Esophagus (tissue), 2 donors: ENCODE measurements around the gene DYNC1H1. TPM values are rescaled to one million over a fixed set of nuclear protein-coding genes. Genes with fewer than 3 reads are reported as not detected.
"Not testable (repeated sequence)": the region's sequence is repeated elsewhere in the genome, so short reads cannot be mapped to it uniquely, and the experiment has no call there.

ENCODE experiments used
- H3K27ac ChIP-seq, 2 donors: one replicate each; pipeline ENCODE4 v1.5.1; 2013; ENCODE audit warnings: low read depth in 2 of 2, mild to moderate bottlenecking in 2 of 2, inconsistent platforms in 1 of 2, low read length in 1 of 2, moderate library complexity in 1 of 2
- H3K27me3 ChIP-seq, 2 donors: one replicate each; pipeline ENCODE4 v1.6.1; 2013; ENCODE audit warnings: low read length in 2 of 2, control low read depth in 1 of 2, mild to moderate bottlenecking in 1 of 2; ENCODE audit not compliant: insufficient read depth in 2 of 2, control insufficient read depth in 1 of 2
- H3K36me3 ChIP-seq, 2 donors: one replicate each; pipeline ENCODE4 v1.6.1; 2013; ENCODE audit warnings: low read length in 1 of 2; ENCODE audit not compliant: control insufficient read depth in 2 of 2, insufficient read depth in 2 of 2
- H3K4me1 ChIP-seq, 2 donors: one replicate each; pipeline ENCODE4 v1.6.1; 2013; ENCODE audit warnings: low read length in 1 of 2; ENCODE audit not compliant: control insufficient read depth in 2 of 2, insufficient read depth in 2 of 2
- H3K4me3 ChIP-seq, 2 donors: one replicate each; pipeline ENCODE4 v1.5.1; 2013; ENCODE audit warnings: low read length in 2 of 2, mild to moderate bottlenecking in 2 of 2, low read depth in 1 of 2, moderate library complexity in 1 of 2
- H3K9me3 ChIP-seq, 2 donors: one replicate each; pipeline ENCODE4 v1.6.1; 2013; ENCODE audit warnings: mild to moderate bottlenecking in 2 of 2, low read depth in 1 of 2, low read length in 1 of 2, moderate library complexity in 1 of 2; ENCODE audit not compliant: control insufficient read depth in 2 of 2, insufficient read depth in 1 of 2
- WGBS, 2 donors: extraction: QIAGEN DNeasy Blood & Tissue Kit; methylation state at CpG; one replicate each; pipeline ENCODE4 v1.1.7; 2013; 5-methylcytosine and 5-hydroxymethylcytosine counted together
- polyA plus RNA-seq, 2 donors: library from polyadenylated mRNA; stranded (reverse); fragments of 200-250 nt; gene quantifications; one replicate each; pipeline ENCODE4 v1.2.3, GENCODE V29; 2013
- donor health status: healthy with polysubstance abuse.
- donor health status: Bipolar disorder and iron deficiency.

The DYNC1H1 gene
- polyA plus RNA-seq, 2 donors: 115 to 116 TPM

DNA sequence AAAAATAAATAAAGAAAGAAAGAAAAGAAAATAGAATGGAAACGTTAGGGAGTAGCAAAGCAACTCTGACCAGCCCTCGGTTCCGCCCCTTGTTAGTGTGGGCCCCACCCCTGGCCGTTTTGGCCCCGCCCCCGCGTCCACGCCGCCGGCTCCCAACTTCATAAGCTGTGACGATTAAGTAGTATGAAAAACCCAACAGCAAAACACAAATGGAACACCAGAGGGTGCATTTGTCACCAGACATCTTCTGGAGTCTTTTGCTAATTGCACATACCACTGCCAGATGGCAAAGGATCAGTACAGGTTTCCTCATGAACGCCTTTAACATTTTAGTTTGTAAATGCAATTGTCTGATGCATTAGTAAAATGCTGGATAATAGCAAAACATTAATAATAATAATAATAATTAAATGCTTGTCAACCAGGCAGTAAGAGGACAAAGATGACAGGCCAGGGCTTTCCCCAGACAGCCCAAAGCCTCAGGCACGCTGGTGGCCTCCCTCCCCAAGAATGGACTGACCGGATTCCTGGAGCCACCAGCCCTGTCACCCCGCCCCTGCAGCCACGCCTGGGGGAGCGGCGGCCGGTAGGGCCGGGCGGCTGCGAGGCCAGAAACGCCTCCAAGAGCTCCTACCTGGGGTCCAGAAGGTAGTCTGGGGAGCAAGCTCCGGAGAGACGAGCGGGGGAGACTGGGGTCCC, 98.9 kb downstream of the DYNC1H1 start:
- 15 to 18% methylated on average over 26 of the region's 26 CpGs for WGBS, 2 donors
- Histone ChIP-seq H3K36me3 (no peaks in the 10 kb centered on the region), H3K9me3 (no peaks in the 10 kb centered on the region), H3K27me3 (no peaks in the 10 kb centered on the region), H3K4me1 (peaks cover 0 to 4% of the 10 kb centered on the region in 2 donors), H3K27ac (peak overlapping the region; percentile 41 to 46), H3K4me3 (no peak overlapping the region)

DNA sequence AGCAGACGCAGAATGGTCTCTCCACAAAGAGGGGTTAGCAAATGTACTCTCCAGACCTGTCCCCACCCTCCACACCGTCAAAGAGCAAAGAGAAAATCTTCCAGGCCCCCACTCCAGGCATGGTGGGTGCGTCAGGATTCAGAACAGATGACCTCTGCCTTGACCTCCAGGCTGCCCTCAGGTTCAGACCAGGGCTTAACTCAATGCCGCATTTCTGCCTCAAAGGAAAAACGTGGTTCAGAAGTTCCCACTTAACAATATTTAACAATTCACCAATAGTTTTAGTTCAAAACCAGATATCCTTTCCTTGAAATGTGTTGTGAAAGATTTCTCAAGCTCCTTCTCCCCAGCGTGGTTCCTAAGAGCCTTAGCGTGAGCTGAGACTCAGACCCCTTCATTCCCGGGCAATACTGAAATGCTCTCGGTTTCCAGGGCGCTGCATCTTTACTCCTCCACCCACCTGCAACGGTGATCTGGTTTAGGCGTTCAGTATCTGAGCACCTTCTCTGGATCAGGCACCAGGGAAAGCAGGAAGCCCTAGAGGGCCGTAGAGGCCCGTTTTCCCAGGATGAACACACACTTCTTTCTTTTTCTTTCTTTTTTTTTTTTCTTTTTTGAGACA, 99.5 kb downstream of the DYNC1H1 start:
- H3K36me3 ChIP-seq: no peaks in the 10 kb centered on the region
- no peak overlapping the region for H3K4me3 ChIP-seq
- H3K4me1 ChIP-seq: peaks cover 0 to 4% of the 10 kb centered on the region in 2 donors
- peak overlapping the region in 1 of 2 donors; percentile 29 for H3K27ac ChIP-seq
- 72 to 73% methylated on average over 14 of the region's 14 CpGs for WGBS, 2 donors
- no peaks in the 10 kb centered on the region for H3K9me3 ChIP-seq
- H3K27me3 ChIP-seq: no peaks in the 10 kb centered on the region

DNA sequence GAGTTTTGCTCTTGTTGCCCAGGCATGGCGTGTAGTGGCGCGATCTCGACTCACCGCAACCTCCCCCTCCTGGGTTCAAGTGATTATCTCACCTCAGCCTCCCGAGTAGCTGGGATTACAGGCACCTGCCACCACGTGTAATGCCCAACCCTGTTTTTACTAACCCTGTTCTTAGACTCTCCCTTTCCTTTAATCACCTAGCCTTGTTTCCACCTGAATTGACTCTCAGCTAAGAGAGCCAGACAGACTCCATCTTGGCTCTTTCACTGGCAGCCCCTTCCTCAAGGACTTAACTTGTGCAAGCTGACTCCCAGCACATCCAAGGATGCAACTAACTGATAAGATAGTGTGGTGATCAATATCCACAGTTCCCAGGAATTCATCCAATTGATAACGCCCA, 100.2 kb downstream of the DYNC1H1 start:
- 74% methylated on average over 8 of the region's 8 CpGs for WGBS, 2 donors

DNA sequence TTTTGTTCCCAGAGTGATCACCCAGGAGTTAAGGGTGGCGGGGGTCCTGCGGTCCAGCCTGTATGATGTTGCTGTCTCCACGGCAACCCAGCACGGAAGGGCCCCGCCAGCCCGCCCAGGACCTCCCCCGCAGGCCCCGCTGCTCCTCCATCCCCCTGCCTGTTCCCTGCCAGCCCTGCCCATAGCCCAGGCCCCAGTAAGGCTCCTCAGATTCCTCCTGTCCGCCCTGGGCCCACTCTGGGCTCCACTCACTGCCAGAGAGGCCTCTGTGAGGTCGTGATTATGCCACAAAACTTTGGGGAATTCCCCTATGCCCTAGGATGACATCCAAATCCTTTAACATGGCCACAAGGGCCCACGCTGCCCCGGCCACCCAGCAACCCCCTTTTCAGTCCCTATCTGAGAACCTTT, 101.7 kb downstream of the DYNC1H1 start:
- Histone ChIP-seq H3K36me3 (no peaks in the 10 kb centered on the region), H3K27ac (no peak overlapping the region), H3K4me1 (peaks cover 0 to 4% of the 10 kb centered on the region in 2 donors), H3K27me3 (no peaks in the 10 kb centered on the region), H3K9me3 (no peaks in the 10 kb centered on the region), H3K4me3 (no peak overlapping the region)
- 82 to 86% methylated on average over 12 of the region's 12 CpGs for WGBS, 2 donors

More for the DNA sequence above, 100.2 kb downstream of the DYNC1H1 start:
- not testable (repeated sequence) for H3K4me3 ChIP-seq, H3K4me1 ChIP-seq, H3K36me3 ChIP-seq, H3K27ac ChIP-seq, H3K27me3 ChIP-seq, H3K9me3 ChIP-seq

DNA sequence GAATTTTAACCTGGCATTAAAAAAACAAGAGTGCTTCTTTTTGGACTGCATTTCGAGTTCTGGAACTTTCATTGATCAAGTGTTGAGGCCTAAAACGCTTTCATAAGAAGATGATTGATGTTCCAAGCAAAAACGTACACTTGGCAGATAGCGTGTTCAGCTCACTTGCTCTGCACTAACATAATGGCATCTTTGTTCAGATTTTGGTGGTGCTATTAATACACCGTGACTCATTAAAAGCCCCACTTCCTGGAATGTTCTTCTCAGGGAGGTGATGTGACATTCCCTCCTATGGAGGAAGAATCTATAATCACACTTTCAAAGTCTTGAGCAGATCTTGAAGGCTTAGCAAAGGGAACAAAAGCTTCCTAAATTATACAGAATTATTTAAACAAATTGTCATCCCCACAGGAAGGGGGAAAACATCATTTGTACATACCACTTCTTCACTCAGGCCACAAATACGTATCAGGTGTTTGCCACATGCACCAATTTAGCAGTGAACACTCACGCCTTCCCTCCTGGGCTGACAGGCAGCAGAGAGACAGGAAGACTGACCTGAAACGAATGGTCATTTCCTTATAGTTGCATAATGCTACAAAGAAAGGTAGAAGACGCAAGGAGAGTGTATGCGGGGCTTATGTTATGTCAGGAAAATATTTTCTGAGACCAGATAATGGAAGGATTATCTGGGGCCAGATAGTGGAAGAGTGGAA, 107.1 kb downstream of the DYNC1H1 start:
- H3K4me1 ChIP-seq: no peaks in the 10 kb centered on the region
- WGBS, 2 donors: 42 to 45% methylated on average over 10 of the region's 10 CpGs
- H3K4me3 ChIP-seq: no peak overlapping the region
- no peaks in the 10 kb centered on the region for H3K27me3 ChIP-seq
- H3K27ac ChIP-seq: peak overlapping the region in 1 of 2 donors; percentile 44
- H3K9me3 ChIP-seq: no peaks in the 10 kb centered on the region
- H3K36me3 ChIP-seq: no peaks in the 10 kb centered on the region

DNA sequence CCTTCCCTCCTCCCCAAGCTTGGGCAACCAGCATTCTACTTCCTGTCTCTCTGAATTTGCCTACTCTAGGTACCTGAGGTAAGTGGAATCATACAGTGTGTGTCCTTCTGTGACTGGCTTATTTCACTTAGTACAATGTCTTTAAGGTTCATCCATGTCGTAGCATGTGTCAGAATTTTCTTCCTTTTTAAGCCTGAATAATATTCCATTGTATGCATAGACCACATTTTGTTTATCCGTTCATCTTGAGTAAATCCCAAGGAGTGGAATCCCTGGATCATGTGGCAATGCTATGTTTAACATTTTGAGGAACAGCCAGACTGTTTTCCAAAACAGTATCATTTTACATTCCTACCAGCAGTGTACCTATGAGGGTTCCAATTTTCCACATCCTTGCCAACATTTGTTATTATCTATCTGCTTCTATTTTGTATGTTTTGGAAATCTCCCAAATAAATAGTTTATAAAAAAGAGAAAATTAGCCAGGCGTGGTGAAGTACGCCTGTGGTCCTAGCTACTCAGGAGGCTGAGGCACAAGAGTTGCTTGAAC, 110.1 kb downstream of the DYNC1H1 start:
- WGBS, 2 donors: 85 to 92% methylated on average over 4 of the region's 4 CpGs
- H3K36me3 ChIP-seq: peaks cover 0 to 3% of the 10 kb centered on the region in 2 donors
- H3K9me3 ChIP-seq: no peaks in the 10 kb centered on the region
- H3K4me3 ChIP-seq: no peak overlapping the region
- H3K27ac ChIP-seq: no peak overlapping the region
- H3K27me3 ChIP-seq: no peaks in the 10 kb centered on the region
- H3K4me1 ChIP-seq: no peaks in the 10 kb centered on the region

DNA sequence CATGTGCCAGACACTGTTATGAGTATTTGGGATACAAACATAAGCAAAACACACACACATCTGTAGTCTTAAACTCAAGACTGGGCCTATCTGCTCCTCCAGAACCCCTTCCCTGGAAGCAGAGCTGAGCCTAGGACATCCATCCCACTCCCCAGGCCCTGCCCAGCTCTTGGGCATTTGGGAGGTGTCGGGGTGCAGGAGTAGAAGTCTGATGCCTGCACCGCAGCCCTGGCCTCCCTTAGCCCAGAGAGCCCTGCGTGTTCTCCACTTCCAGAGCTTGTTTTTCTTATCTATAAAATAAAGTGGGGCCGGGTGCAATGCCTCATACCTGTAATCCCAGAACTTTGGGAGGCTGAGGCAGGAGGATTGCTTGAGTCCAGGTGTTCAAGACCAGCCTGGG, 110.8 kb downstream of the DYNC1H1 start:
- no peak overlapping the region for H3K27ac ChIP-seq
- H3K27me3 ChIP-seq: no peaks in the 10 kb centered on the region
- H3K4me3 ChIP-seq: no peak overlapping the region
- no peaks in the 10 kb centered on the region for H3K4me1 ChIP-seq
- H3K36me3 ChIP-seq: peaks cover 2 to 7% of the 10 kb centered on the region in 2 donors
- no peaks in the 10 kb centered on the region for H3K9me3 ChIP-seq
- 93 to 95% methylated on average over 4 of the region's 4 CpGs for WGBS, 2 donors

DNA sequence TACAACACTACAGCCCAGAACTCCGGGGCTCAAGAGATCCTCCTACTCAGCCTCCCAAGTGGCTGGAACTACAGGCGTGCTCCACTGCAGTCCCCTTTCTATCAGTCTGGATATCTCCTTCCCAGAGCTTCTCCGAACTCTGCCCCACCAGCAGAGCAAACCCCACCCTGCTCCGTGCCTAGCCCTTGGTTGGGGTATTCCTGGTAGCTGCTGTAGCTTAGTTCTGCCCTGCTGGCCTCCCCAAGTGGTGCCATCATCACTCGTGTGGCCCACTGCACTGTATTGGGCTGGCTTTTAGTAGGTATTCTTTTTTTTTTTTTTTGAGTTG, 113.0 kb downstream of the DYNC1H1 start:
- Histone ChIP-seq H3K36me3 (peaks cover 11 to 14% of the 10 kb centered on the region in 2 donors), H3K27ac (no peak overlapping the region), H3K27me3 (no peaks in the 10 kb centered on the region), H3K4me1 (no peaks in the 10 kb centered on the region), H3K4me3 (no peak overlapping the region), H3K9me3 (no peaks in the 10 kb centered on the region)
- WGBS, 2 donors: 85 to 87% methylated on average over 5 of the region's 5 CpGs

DNA sequence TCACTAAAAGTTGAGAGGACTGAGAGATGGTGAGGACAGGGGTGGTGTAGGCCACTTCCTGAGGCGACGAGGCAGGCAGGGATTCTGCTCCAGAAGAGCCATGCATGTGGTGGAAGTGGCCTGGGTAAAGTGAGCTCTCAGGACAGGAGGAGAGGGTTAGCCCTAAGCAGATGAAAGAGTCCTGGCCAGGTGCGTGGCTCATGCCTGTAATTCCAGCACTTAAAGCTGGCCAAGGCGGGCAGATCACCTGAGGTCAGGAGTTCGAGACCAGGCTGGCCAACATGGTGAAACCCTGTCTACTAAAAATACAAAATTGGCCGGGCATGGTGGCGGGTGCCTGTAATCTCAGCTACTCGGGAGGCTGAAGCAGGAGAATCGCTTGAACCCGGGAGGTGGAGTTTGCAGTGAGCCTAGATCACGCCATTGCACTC, 114.0 kb downstream of the DYNC1H1 start:
- 89 to 95% methylated on average over 11 of the region's 11 CpGs for WGBS, 2 donors
- H3K4me3 ChIP-seq, H3K4me1 ChIP-seq, H3K27ac ChIP-seq, H3K9me3 ChIP-seq, H3K27me3 ChIP-seq: not testable (repeated sequence)
- peaks cover 14 to 18% of the 10 kb centered on the region in 2 donors for H3K36me3 ChIP-seq
